Heart left ventricle (tissue), 13 donors: ENCODE measurements around the gene SMPD3.

Source experiments
- CTCF ChIP-seq, 12 donors: fragments of 200-600 bp; sonication (generic) in 4 of 12; IDR thresholded peaks; one replicate each; pipeline versions ENCODE4 v1.5.0 to v1.8.0; 2018 to 2022; ENCODE audit warnings: antibody characterized with exemption in 12 of 12, mild to moderate bottlenecking in 5 of 12
- POLR2A ChIP-seq, 2 donors: fragments of 450-650 bp; IDR thresholded peaks; one replicate each; pipeline ENCODE4 v1.6.1; 2017; ENCODE audit warnings: antibody characterized with exemption in 2 of 2, mild to moderate bottlenecking in 2 of 2, moderate library complexity in 2 of 2
- donor health status: ischemic (EF 13 %, LVEDD 7.1; RV severe dilation, severe dysfunction).
- donor health status: DM: no; HTN: yes; CAD: no.
- donor health status: DM: no; HTN: no; CAD: no.
- donor health status: ischemic (EF 25% LVEDD 6.9; RV normal size, moderate dysfunction).
- donor health status: ischemic (EF 25% LVEDD 5.7; RV mildly dilated, moderate dysfunction).
- donor health status: ischemic (EF 35%, LVEDD 5.7; RV mildly dilated, moderate dysfunction).
- donor health status: nonischemic (EF 11% LVEDD 7.7; RV severe dilation, severe dysfunction).
- donor health status: DM: yes; HTN: yes; CAD: no.
- donor health status: PGD.
- donor health status: ischemic (EF 29% LVEDD 5.4; RV normal size, mild dysfunction).
- donor health status: nonischemic (EF 23%, LVEDD 6.1; RV moderate dilation, normal function).

- TF ChIP-seq CTCF (IDR thresholded peaks at IDR 0.05) (no peak), POLR2A (IDR thresholded peaks at IDR 0.05) (no peak)
Measured at GRCh38 chr16:68496689-68497088, 48.4 kb upstream of the SMPD3 start.
